ENCODE measurements around the gene PSMG4.

DNA sequence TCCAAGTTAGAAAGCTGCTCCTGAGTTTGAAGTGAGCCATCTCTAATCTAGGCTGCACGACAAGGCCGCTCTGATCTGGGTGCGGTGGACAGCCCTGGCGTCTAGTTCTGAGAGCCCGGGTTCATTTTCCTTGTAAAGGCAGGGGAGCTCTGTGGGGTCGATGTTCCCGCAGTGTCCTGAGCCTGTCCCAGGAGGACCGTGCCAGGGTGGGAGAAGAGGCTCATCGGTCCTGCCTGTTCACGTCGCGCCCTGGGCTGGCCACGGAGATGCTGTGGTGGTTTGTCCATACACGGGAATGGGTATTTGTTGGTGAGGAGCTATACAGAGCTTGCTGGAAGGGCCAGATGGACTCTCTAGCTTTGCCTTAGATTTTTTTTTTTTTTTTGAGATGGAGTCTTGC, 27.0 kb downstream of the PSMG4 start:
- TF ChIP-seq CTCF (conservative IDR thresholded peaks at IDR 0.05; ENCODE audit: low read depth, low read length), result no peak
- no peak for TF ChIP-seq EZH2 (IDR thresholded peaks at IDR 0.05; ENCODE audit: low read length, unreplicated experiment)
